Gastrocnemius medialis (tissue), 4 donors: ENCODE measurements around the gene UBC. TPM values are rescaled to one million over a fixed set of nuclear protein-coding genes. Genes with fewer than 3 reads are reported as not detected.

ENCODE experiments used
- ATAC-seq, 2 donors: fragments of 150-250 bp; one replicate each; pipeline ENCODE4 v1.9.1; 2016
- DNase-seq, 2 donors: peaks; one replicate each; pipeline ENCODE4 v3.0.0-alpha.2; 2019
- H3K27ac ChIP-seq, 4 donors: fragments of 200-600 bp; sonication (generic); 1 replicate in 1 of 4; 2 replicates in 3 of 4; pipeline ENCODE4 v1.5.1; 2016 to 2018; ENCODE audit warnings: mild to moderate bottlenecking in 2 of 4, moderate library complexity in 1 of 4
- H3K27me3 ChIP-seq, 3 donors: fragments of 200-600 bp; sonication (generic) in 2 of 3; 1 replicate in 1 of 3; 2 replicates in 2 of 3; pipeline versions ENCODE4 v1.5.1 to v1.6.0; 2016 to 2019; ENCODE audit warnings: mild to moderate bottlenecking in 1 of 3, moderate library complexity in 1 of 3
- H3K36me3 ChIP-seq, 2 donors: fragments of 200-600 bp; sonication (generic) in 1 of 2; one replicate each; pipeline ENCODE4 v1.5.1; 2017 to 2018
- H3K4me1 ChIP-seq, 2 donors: fragments of 200-600 bp; sonication (generic) in 1 of 2; one replicate each; pipeline ENCODE4 v1.5.1; 2016 to 2017; ENCODE audit warnings: mild to moderate bottlenecking in 2 of 2
- H3K4me3 ChIP-seq, 4 donors: fragments of 200-600 bp; sonication (generic) in 3 of 4; 1 replicate in 1 of 4; 2 replicates in 3 of 4; pipeline ENCODE4 v1.5.1; 2016 to 2019; ENCODE audit warnings: mild to moderate bottlenecking in 2 of 4
- H3K9me3 ChIP-seq, 3 donors: fragments of 200-600 bp; sonication (generic) in 2 of 3; 1 replicate in 1 of 3; 2 replicates in 2 of 3; pipeline ENCODE4 v1.5.1; 2016 to 2019
- CTCF ChIP-seq, 5 experiments: fragments of 450-650 bp in 3 of 5; fragments of 200-600 bp in 2 of 5; sonication (generic) in 2 of 5; IDR thresholded peaks in 4 of 5; conservative IDR thresholded peaks in 1 of 5; 1 replicate in 4 of 5; 2 replicates in 1 of 5; pipeline ENCODE4 v1.5.1; 2016 to 2019; ENCODE audit warnings: antibody characterized with exemption in 5 of 5, mild to moderate bottlenecking in 3 of 5, moderate library complexity in 3 of 5
- POLR2A ChIP-seq, 2 donors: fragments of 450-650 bp; IDR thresholded peaks; one replicate each; pipeline ENCODE4 v1.6.1; 2017; ENCODE audit warnings: antibody characterized with exemption in 2 of 2, mild to moderate bottlenecking in 2 of 2, moderate library complexity in 2 of 2
- in situ Hi-C, 4 donors: fragments of 200-750 bp; cut with MboI; loops; one replicate each; pipeline versions ENCODE4 v1.15.0 to v1.8.0; 2017; ENCODE audit warnings: low sequenced_read_pairs in 4 of 4
- intact Hi-C: fragments of 100-400 bp; cut with DNase I; formaldehyde crosslinking; loops from one replicate; pipeline ENCODE4 v1.15.1; 2023; ENCODE audit warnings: low total_unique reads
- total RNA-seq, 4 donors: library from RNA; depleted of rRNA; stranded (reverse); fragments of >200 nt; gene quantifications; one replicate each; pipeline versions ENCODE4 v1.1.0 to v1.2.3, GENCODE V29; 2016

Gene UBC
- total RNA-seq, 4 donors from 2014 or later: 3,173 to 12,805 (median 9,048) TPM

- H3K9me3 ChIP-seq: no peaks in the 10 kb centered on the region
- intact Hi-C loops: no loop called here
- H3K4me1 ChIP-seq: no peaks in the 10 kb centered on the region
- in situ Hi-C loops: no loop called here
- H3K27me3 ChIP-seq: no peaks in the 10 kb centered on the region
- TF ChIP-seq POLR2A (IDR thresholded peaks at IDR 0.05): no peak
- TF ChIP-seq CTCF (IDR thresholded peaks at IDR 0.05 in 4 of 5, conservative IDR thresholded peaks at IDR 0.05 in 1 of 5): no peak
- no peak overlapping the region for H3K4me3 ChIP-seq
- no peak overlapping the region for H3K27ac ChIP-seq
- no peak for ATAC-seq
- DNase-seq: no peak
- H3K36me3 ChIP-seq: no peaks in the 10 kb centered on the region
These were observed 43.9 kb downstream of the UBC start for GRCh38 chr12:124870515-124870914.

GRCh38 chr12:124869059-124869665, 45.3 kb downstream of the UBC start:
- no peaks in the 10 kb centered on the region for H3K9me3 ChIP-seq
- no peak for DNase-seq
- H3K36me3 ChIP-seq: no peaks in the 10 kb centered on the region
- peaks cover 0 to 2% of the 10 kb centered on the region in 2 donors for H3K4me1 ChIP-seq
- no peak overlapping the region for H3K4me3 ChIP-seq
- H3K27ac ChIP-seq: peak overlapping the region in 2 of 4 donors; percentile 10 to 52
- in situ Hi-C loops (no loop called here), intact Hi-C loops (no loop called here)
- no peak for ATAC-seq
- TF ChIP-seq POLR2A (IDR thresholded peaks at IDR 0.05) (peak in 1 of 2 donors; percentile 19), CTCF (IDR thresholded peaks at IDR 0.05 in 4 of 5, conservative IDR thresholded peaks at IDR 0.05 in 1 of 5) (no peak)
- H3K27me3 ChIP-seq: no peaks in the 10 kb centered on the region

- Histone ChIP-seq H3K27ac (peak overlapping the region in 2 of 4 donors; percentile 10 to 52), H3K4me1 (peaks cover 0 to 4% of the 10 kb centered on the region in 2 donors), H3K4me3 (no peak overlapping the region), H3K36me3 (no peaks in the 10 kb centered on the region), H3K27me3 (no peaks in the 10 kb centered on the region), H3K9me3 (no peaks in the 10 kb centered on the region)
- ATAC-seq (no peak), DNase-seq (no peak)
- in situ Hi-C loops: no loop called here
- TF ChIP-seq POLR2A (IDR thresholded peaks at IDR 0.05): no peak
- no peak for TF ChIP-seq CTCF (IDR thresholded peaks at IDR 0.05 in 4 of 5, conservative IDR thresholded peaks at IDR 0.05 in 1 of 5)
- intact Hi-C loops: no loop called here
These were observed 46.0 kb downstream of the UBC start for GRCh38 chr12:124868252-124869058.

GRCh38 chr12:124867401-124867930, 47.0 kb downstream of the UBC start:
- in situ Hi-C loops: no loop called here
- DNase-seq (no peak), ATAC-seq (no peak)
- Histone ChIP-seq H3K4me1 (peaks cover 0 to 10% of the 10 kb centered on the region in 2 donors), H3K27me3 (no peaks in the 10 kb centered on the region), H3K4me3 (no peak overlapping the region), H3K36me3 (no peaks in the 10 kb centered on the region), H3K27ac (no peak overlapping the region), H3K9me3 (no peaks in the 10 kb centered on the region)
- intact Hi-C loops: no loop called here
- TF ChIP-seq POLR2A (IDR thresholded peaks at IDR 0.05) (no peak), CTCF (IDR thresholded peaks at IDR 0.05 in 4 of 5, conservative IDR thresholded peaks at IDR 0.05 in 1 of 5) (no peak)
